OCI-LY1 (cell line): ENCODE results near the gene STEAP3.

Experiments
- H2AFZ ChIP-seq: fragments of 200-600 bp; sonication (generic), shearing (Covaris generic); 2 replicates; pipeline ENCODE4 v1.6.0; 2014; ENCODE audit warnings: antibody characterized with exemption, mild to moderate bottlenecking, low read length
- H3F3A ChIP-seq: fragments of 200-600 bp; sonication (generic), shearing (Covaris generic); 2 replicates; pipeline ENCODE4 v1.6.0; 2014; ENCODE audit warnings: mild to moderate bottlenecking, antibody characterized with exemption, low read length, moderate library complexity; ENCODE audit not compliant: insufficient read depth
- H3K27ac ChIP-seq: fragments of 200-600 bp; sonication (generic); 2 replicates; pipeline ENCODE4 v1.5.1; 2014; ENCODE audit warnings: low read length, mixed run types, mild to moderate bottlenecking, low read depth; ENCODE audit not compliant: poor library complexity, severe bottlenecking
- H3K27me3 ChIP-seq: fragments of 200-600 bp; sonication (generic); 2 replicates; pipeline ENCODE4 v1.6.0; 2014; ENCODE audit warnings: antibody characterized with exemption, mild to moderate bottlenecking, low read length, moderate library complexity; ENCODE audit not compliant: insufficient read depth
- H3K36me3 ChIP-seq: fragments of 200-600 bp; sonication (generic); 2 replicates; pipeline ENCODE4 v1.6.1; 2014; ENCODE audit warnings: mild to moderate bottlenecking, antibody characterized with exemption, low read length, moderate library complexity, mixed read lengths; ENCODE audit not compliant: insufficient read depth
- H3K4me1 ChIP-seq: fragments of 200-600 bp; sonication (generic); 2 replicates; pipeline ENCODE4 v1.5.1; 2014; ENCODE audit warnings: mild to moderate bottlenecking, low read length, moderate library complexity; ENCODE audit not compliant: insufficient read depth, severe bottlenecking
- H3K4me2 ChIP-seq: fragments of 200-600 bp; sonication (generic), shearing (Covaris generic); 2 replicates; pipeline ENCODE4 v1.6.1; 2014; ENCODE audit warnings: low read length
- H3K4me3 ChIP-seq: fragments of 200-600 bp; sonication (generic); 2 replicates; pipeline ENCODE4 v1.5.1; 2014; ENCODE audit warnings: low read length, low read depth, mild to moderate bottlenecking, mixed read lengths; ENCODE audit not compliant: poor library complexity, severe bottlenecking
- H3K79me2 ChIP-seq: fragments of 200-600 bp; shearing (Covaris generic); 2 replicates; pipeline ENCODE4 v1.6.1; 2016; ENCODE audit warnings: mixed run types, low read length, mixed read lengths; ENCODE audit not compliant: insufficient read depth
- H3K9ac ChIP-seq: fragments of 200-600 bp; sonication (generic), shearing (Covaris generic); 2 replicates; pipeline ENCODE4 v1.6.1; 2014; ENCODE audit warnings: mild to moderate bottlenecking, low read length, mixed read lengths
- H3K9me2 ChIP-seq: fragments of 200-600 bp; sonication (generic), shearing (Covaris generic); 2 replicates; pipeline ENCODE4 v1.6.1; 2014; ENCODE audit warnings: low read depth, mild to moderate bottlenecking, low read length, mixed read lengths
- H3K9me3 ChIP-seq: fragments of 200-600 bp; shearing (Covaris generic); 2 replicates; pipeline ENCODE4 v1.6.1; 2014; ENCODE audit warnings: low read length, mixed read lengths
- H4K20me1 ChIP-seq: fragments of 200-600 bp; sonication (generic), shearing (Covaris generic); 2 replicates; pipeline ENCODE4 v1.6.0; 2016; ENCODE audit warnings: mild to moderate bottlenecking, low read length; ENCODE audit not compliant: insufficient read depth
- EZH2 ChIP-seq: fragments of 200-600 bp; sonication (generic), shearing (Covaris generic); IDR thresholded peaks from 2 replicates; pipeline ENCODE4 v1.8.0; 2017; ENCODE audit warnings: borderline replicate concordance, mixed run types, mild to moderate bottlenecking, antibody characterized with exemption, low read length, moderate library complexity, mixed read lengths
- TF ChIP-seq, protein P1 (sequence below): fragments of 200-600 bp; sonication (generic), shearing (Covaris generic); IDR thresholded peaks from 2 replicates; pipeline ENCODE4 v1.5.1; 2017; ENCODE audit warnings: mild to moderate bottlenecking, antibody characterized with exemption, low read length, moderate library complexity, mixed read lengths

The STEAP3 gene

DNA sequence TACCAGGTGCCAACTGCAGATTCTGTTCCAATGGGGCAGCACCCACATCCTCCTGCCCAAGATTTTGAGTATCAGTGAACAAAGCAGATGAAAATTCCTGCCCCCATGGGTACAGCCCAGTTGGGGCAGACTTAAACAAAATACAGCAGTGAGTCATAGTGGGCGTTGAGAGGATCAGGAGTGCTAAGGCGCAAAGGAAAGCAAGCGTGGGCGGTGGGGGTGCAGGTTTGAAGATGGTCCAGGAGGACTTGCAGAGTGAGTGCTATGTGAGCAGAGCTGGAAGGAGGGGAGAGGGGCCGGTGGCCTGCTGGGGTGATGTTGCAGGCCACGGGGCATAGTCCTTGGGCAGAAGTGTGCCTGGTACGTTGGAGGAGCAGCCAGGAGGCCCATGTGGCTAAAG, 24.7 kb downstream of the STEAP3 start:
- Histone ChIP-seq H3K36me3 (no peaks in the 10 kb centered on the region), H3K9me3 (no peaks in the 10 kb centered on the region), H3K79me2 (no peaks in the 10 kb centered on the region)

DNA sequence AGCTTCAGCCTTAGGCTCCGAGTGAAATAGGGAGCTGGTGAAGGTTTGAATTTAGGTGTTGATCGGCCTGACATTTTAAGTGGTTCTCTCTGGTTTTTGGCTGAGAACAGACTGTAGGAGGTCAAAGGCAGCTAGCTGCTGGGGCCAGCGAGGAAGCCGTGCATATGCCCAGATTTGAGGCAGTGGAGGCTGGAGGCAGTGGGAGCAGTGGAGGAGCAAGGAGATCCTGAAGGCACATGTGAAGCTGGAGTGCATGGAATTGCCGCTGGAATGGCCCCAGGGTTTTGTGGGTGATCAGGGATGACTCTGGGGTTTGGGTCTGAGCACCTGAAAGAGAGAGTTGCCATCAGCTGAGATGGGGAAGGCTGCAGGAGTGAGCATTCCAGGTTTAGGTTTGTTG, 25.1 kb downstream of the STEAP3 start:
- TF ChIP-seq, protein P1, sequence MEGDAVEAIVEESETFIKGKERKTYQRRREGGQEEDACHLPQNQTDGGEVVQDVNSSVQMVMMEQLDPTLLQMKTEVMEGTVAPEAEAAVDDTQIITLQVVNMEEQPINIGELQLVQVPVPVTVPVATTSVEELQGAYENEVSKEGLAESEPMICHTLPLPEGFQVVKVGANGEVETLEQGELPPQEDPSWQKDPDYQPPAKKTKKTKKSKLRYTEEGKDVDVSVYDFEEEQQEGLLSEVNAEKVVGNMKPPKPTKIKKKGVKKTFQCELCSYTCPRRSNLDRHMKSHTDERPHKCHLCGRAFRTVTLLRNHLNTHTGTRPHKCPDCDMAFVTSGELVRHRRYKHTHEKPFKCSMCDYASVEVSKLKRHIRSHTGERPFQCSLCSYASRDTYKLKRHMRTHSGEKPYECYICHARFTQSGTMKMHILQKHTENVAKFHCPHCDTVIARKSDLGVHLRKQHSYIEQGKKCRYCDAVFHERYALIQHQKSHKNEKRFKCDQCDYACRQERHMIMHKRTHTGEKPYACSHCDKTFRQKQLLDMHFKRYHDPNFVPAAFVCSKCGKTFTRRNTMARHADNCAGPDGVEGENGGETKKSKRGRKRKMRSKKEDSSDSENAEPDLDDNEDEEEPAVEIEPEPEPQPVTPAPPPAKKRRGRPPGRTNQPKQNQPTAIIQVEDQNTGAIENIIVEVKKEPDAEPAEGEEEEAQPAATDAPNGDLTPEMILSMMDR, result no peak
- TF ChIP-seq EZH2, result no peak
- no peaks in the 10 kb centered on the region for H3K79me2 ChIP-seq
- H4K20me1 ChIP-seq, result no peaks in the 10 kb centered on the region
- no peak overlapping the region for H2AFZ ChIP-seq
- no peaks in the 10 kb centered on the region for H3F3A ChIP-seq
- H3K36me3 ChIP-seq, result no peaks in the 10 kb centered on the region
- H3K27me3 ChIP-seq, result no peaks in the 10 kb centered on the region
- no peaks in the 10 kb centered on the region for H3K9me2 ChIP-seq
- no peak overlapping the region for H3K27ac ChIP-seq
- H3K4me1 ChIP-seq, result no peaks in the 10 kb centered on the region
- no peak overlapping the region for H3K9ac ChIP-seq
- H3K9me3 ChIP-seq, result no peaks in the 10 kb centered on the region
- H3K4me3 ChIP-seq, result no peak overlapping the region
- H3K4me2 ChIP-seq, result no peak overlapping the region

More for the DNA sequence above, 24.7 kb downstream of the STEAP3 start:
- H3K4me1 ChIP-seq, result no peaks in the 10 kb centered on the region
- no peaks in the 10 kb centered on the region for H3K9me2 ChIP-seq
- H3F3A ChIP-seq, result no peaks in the 10 kb centered on the region
- no peaks in the 10 kb centered on the region for H4K20me1 ChIP-seq
- H3K27me3 ChIP-seq, result no peaks in the 10 kb centered on the region
- H2AFZ ChIP-seq, result no peak overlapping the region
- H3K4me2 ChIP-seq, result no peak overlapping the region
- no peak for TF ChIP-seq EZH2
- TF ChIP-seq, protein P1, result no peak
- H3K27ac ChIP-seq, result no peak overlapping the region
- H3K9ac ChIP-seq, result no peak overlapping the region
- H3K4me3 ChIP-seq, result no peak overlapping the region

DNA sequence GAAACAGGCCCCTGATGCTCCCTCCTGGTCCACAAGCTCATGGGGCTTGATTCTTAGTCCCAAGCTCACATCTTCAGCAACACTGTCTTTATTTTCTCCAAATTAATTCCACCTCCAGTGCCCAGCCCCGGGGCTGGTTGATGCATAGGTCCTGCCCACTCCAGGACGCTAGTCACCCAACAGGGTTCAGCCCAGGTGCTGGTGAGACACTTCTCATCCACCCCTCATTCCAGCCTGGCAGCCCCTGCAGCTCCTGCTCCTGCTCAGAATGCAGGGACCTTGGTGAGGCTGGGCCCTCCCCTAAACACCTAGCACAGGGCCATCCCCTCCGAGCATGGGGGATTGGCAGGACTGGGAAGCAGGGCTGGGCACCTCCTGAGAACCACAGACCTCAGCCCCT, 25.7 kb downstream of the STEAP3 start:
- Histone ChIP-seq H3K4me2 (no peak overlapping the region), H4K20me1 (no peaks in the 10 kb centered on the region), H3K79me2 (no peaks in the 10 kb centered on the region), H3K27ac (no peak overlapping the region), H3K9ac (no peak overlapping the region), H3K4me1 (no peaks in the 10 kb centered on the region), H3K9me3 (no peaks in the 10 kb centered on the region), H3K9me2 (no peaks in the 10 kb centered on the region), H2AFZ (no peak overlapping the region), H3F3A (no peaks in the 10 kb centered on the region), H3K27me3 (no peaks in the 10 kb centered on the region), H3K36me3 (no peaks in the 10 kb centered on the region), H3K4me3 (no peak overlapping the region)
- no peak for TF ChIP-seq EZH2
- TF ChIP-seq, protein P1, result no peak
